GM19193 (cell line): ENCODE data around the gene PLXDC2.

Source experiments
- POLR2A ChIP-seq: IDR thresholded peaks from 4 replicates; pipeline ENCODE4 v1.6.1; 2011; ENCODE audit not compliant: insufficient read depth, insufficient read length; ENCODE audit errors: extremely low read depth

Gene PLXDC2

GRCh38 chr10:20200758-20201157 is 384.5 kb downstream of the PLXDC2 start:
- no peak for TF ChIP-seq POLR2A

GRCh38 chr10:20202337-20202736 is 386.1 kb downstream of the PLXDC2 start:
- TF ChIP-seq POLR2A: no peak

DNA sequence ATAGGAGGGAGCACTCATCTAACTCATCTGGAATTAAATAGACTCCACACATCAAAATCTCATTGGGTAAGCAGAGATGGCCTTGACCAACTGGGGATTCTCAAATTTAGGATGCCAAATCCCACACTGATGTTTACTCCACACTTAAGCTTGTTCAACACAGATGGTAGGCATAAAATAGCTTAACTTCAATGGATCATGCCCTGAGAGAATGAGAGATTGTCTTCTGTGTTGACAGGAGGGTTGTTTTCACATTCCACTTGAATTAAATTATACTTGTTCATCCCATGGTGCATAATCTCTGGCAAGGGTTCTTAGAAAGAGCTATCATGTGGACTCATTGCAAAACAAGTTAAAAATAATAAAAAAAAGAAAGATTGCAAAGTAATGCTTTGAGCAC is 391.4 kb downstream of the PLXDC2 start:
- no peak for TF ChIP-seq POLR2A

- TF ChIP-seq POLR2A: no peak
These were observed 399.4 kb downstream of the PLXDC2 start for GRCh38 chr10:20215547-20216152.

DNA sequence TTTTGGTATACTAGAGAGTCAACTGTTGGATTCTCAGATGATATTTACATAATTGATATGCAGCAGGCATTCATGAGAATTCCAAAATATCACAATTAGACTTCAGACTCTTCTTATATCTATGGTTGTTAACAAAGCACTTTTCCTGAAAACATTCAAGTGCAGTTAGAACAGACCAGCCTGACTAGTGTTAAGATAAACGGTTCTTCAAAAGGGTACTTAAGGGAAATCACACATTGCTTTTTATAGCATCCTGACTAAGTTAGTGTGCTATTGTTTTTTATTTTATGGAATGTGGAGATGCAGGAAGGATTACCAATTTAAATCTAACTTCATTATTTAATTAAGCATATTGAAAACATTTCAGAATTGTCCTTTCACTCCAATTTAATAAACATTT is 405.1 kb downstream of the PLXDC2 start:
- TF ChIP-seq POLR2A: no peak

GRCh38 chr10:20228729-20229128 is 412.5 kb downstream of the PLXDC2 start:
- TF ChIP-seq POLR2A: no peak

DNA sequence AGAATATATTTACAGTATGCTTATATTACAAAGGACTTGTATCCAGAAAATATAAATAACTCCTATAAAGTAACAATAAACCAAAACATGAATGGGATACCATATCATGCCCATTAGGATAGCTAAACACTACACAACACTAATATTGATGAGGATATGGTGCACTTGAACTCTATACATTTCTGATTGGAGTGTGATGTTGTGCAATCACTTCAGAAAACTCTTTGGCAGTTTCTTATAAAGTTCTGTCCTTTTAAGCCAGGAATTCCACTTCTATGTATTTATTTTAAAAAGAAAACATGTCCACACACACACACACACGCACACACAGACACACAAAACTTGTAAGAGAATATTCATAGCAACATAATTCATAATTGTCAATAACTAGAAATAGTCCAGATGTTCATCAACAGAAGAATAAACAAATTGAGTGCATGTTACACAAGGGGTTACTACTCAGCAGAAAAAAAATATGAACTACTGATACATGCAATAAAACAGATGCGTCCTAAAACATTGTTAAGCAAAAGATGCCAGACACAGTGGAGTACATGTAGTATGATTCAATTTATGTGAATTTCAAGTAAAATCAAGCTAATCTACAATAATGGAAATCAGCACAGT is 416.0 kb downstream of the PLXDC2 start:
- no peak for TF ChIP-seq POLR2A

DNA sequence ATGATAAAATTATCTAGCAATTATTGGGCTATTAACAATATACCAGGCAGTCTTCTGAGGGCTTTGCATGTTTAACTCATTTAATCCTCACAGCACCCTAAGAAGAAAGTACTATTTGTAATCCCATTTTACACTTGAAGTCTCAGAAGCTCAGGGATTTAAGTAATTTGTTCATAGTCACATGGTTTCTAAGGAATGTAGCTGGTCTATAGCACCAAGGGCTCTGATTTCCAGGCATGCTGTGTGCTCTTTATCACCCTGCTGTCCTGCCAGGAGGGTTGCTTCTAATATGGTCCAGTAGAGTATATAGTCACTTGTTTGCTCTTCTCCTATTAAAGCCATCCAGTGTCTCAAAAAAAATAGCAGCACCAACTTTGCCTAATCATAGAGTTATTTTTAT is 417.2 kb downstream of the PLXDC2 start:
- no peak for TF ChIP-seq POLR2A

- TF ChIP-seq POLR2A: no peak
These were observed 418.3 kb downstream of the PLXDC2 start for GRCh38 chr10:20234579-20234978.

DNA sequence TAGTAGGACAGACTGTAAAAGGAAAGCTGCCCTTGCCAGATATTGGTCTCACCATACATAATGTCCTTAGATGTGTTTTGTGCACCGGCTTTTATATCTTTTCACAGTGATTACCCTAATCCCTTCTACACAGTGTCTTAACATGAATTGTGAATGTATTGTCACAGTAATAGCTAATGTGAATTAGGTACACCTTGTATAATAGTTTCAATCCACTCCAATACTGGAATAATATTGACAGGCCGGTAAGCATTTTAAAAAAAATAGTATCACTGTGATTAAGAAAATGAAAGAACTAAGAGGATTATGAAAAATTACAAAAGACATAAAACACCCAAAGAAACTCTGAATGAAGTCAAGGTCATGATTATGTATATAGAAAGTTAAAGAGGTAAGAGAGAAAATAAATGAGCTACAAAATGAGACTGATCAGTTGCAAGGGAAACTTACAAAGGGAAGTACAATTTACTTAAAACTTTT is 420.9 kb downstream of the PLXDC2 start:
- TF ChIP-seq POLR2A: no peak

DNA sequence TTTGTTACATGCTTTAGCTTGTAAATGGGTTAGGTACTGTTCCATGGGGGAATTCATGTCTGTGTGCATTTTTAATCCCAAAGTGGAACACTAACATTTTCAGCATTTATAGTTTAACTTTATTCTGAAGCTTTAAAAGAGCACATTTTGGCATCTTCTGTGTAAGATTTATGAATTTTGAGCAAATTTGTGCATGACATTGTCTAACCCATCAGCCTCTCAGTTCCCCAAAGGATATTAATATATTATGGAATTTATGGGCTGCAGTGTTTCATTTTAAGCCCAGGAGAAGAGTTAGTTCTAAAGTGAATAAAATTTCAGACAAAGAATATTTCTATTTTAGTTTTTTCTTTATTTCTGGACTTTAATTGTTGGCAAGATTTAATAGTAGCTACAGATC is 421.4 kb downstream of the PLXDC2 start:
- TF ChIP-seq POLR2A: no peak

- TF ChIP-seq POLR2A: no peak
These were observed 424.4 kb downstream of the PLXDC2 start for GRCh38 chr10:20240643-20241042.

- TF ChIP-seq POLR2A: no peak
These were observed 431.2 kb downstream of the PLXDC2 start for GRCh38 chr10:20247454-20247853.

DNA sequence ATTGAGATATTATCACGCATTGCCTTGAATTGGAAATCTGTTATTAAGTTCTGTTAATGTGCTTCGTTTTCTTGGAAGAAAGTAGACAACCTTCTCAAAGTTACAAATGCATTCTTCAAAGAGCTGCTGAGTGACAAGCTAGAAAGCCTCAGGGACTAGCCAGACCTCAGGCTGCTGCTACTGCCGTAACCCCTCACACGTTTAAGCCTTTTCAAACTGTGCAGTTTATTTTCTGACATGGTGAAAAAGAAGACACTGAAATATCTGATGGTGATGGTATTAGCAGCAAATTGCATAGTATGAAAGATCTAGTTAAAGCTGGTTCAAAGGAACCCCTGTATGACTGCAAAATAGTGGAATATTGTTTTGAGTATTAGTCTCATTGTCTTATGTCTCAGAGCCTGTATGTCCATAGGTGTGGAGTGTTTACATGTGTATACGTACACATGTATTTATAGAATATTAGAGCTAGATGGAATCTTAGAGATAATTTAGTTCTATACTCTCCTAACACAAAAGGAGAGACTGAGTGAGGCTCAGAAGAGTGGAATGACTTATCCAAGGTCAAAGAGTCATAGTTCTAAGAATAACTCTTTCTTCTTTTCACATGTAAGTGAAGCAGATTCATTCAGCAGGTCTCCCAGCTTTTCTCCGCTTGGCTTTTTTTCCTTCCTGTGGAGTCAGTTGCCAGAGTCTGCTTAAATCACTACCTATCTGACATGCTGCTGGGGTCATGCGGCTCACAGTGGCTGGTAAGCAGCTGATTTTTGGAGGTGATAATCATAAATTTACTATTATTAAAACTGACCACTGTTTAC is 431.9 kb downstream of the PLXDC2 start:
- no peak for TF ChIP-seq POLR2A

GRCh38 chr10:20254078-20254477 is 437.8 kb downstream of the PLXDC2 start:
- TF ChIP-seq POLR2A: no peak

- TF ChIP-seq POLR2A: no peak
These were observed 438.3 kb downstream of the PLXDC2 start for GRCh38 chr10:20254497-20254896.
